ENCODE measurements around the gene SLC24A3. TPM values are rescaled to one million over a fixed set of nuclear protein-coding genes. Genes with fewer than 3 reads are reported as not detected.

The SLC24A3 gene
- total and polyA plus RNA-seq, 2 donors from 2014 or later, result 0.86 to 5.2 TPM

DNA sequence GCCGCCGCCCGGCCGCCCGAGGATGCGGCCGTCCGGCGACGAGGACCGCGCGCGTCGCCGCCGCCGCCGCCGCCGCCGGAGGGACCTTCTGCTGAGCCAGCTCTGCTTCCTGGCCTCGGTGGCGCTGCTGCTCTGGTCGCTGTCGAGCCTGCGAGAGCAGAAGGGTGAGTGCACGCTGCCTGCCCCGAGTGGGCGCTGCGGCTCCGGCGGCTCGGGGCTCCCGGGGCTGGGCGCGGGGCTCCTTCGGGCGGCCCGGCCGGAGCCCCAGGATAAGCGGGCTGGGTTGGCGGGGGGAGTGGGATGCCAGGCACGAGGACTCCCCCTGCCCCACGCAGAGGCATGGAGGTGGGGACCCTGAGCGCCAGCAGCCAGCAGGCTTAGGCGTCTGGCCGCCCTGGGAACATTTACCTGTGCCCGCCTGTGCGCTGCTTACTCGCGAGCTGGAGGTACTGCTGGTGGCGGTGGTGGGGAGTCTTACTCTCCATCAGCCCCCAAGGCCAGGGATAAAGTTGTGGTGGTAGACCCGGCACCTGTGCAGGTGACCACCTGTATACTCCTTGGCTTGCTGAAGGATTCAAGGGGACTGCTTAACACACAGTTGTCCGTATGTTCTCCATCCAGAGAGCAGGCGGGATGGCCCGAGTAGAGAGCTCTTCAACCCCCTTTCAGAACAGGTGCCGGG is 520 bp downstream of the SLC24A3 start:
- TF ChIP-seq, protein P1, sequence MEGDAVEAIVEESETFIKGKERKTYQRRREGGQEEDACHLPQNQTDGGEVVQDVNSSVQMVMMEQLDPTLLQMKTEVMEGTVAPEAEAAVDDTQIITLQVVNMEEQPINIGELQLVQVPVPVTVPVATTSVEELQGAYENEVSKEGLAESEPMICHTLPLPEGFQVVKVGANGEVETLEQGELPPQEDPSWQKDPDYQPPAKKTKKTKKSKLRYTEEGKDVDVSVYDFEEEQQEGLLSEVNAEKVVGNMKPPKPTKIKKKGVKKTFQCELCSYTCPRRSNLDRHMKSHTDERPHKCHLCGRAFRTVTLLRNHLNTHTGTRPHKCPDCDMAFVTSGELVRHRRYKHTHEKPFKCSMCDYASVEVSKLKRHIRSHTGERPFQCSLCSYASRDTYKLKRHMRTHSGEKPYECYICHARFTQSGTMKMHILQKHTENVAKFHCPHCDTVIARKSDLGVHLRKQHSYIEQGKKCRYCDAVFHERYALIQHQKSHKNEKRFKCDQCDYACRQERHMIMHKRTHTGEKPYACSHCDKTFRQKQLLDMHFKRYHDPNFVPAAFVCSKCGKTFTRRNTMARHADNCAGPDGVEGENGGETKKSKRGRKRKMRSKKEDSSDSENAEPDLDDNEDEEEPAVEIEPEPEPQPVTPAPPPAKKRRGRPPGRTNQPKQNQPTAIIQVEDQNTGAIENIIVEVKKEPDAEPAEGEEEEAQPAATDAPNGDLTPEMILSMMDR (IDR thresholded peaks at IDR 0.05; ENCODE audit: borderline replicate concordance, extremely low read depth, insufficient read depth), result peak; percentile 33
- Histone ChIP-seq H3K9me3 (ENCODE audit: control insufficient read depth in 2 of 3, insufficient read depth in 1 of 3, low read length in 3 of 3) (no peaks in the 10 kb centered on the region), H3K9ac (ENCODE audit: low read length in 3 of 3) (no peak overlapping the region), H3K27me3 (ENCODE audit: control insufficient read depth, insufficient read depth, low read length) (peaks cover 12% of the 10 kb centered on the region), H3K4me3 (ENCODE audit: low read length in 3 of 3) (peak overlapping the region; percentile 9 to 54 (median 52)), H3K27ac (ENCODE audit: low read depth in 2 of 2, low read length in 2 of 2) (no peak overlapping the region), H3K4me1 (ENCODE audit: control insufficient read depth in 2 of 3, insufficient read depth in 2 of 3, low read depth in 1 of 3, low read length in 3 of 3) (peaks cover 0 to 5% (median 0%) of the 10 kb centered on the region in 3 donors), H3K36me3 (ENCODE audit: control insufficient read depth in 2 of 3, insufficient read depth in 3 of 3, low read length in 3 of 3) (no peaks in the 10 kb centered on the region)
- FAIRE-seq (no peak), DNase-seq (peak; percentile 82 to 94 (median 86))
- intact Hi-C loops (cut with DNase I), result loop anchor here (10.0 kb wide), 1 partner anchor 372 kb away; no protein-coding TSS in a partner anchor

DNA sequence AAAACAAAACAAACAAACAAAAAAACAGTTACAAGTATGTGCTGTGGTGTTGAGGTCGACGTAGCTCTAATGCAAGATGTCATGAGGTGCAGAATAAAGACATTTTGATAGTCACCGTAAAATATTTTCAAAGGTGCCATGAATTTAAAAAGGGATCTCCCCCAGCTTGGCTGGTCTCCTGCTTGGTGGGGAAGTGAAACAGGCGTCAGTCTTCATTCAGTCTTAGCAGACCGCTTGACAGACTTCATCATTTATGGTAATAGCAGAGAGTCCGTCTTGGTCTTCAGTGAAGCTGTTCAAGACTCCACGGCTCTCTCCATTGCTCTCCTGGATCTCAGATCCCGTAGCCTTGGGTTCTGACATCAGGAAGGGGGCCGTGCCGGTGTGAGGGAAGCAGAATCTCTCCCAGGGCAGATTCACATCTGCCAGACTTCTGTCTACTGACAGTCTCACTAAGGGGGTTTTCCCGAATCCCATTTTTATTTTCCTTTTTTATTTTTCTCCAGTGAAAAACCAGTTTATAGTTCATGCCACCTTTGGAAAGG is 1.6 kb downstream of the SLC24A3 start:
- no peaks in the 10 kb centered on the region for H3K36me3 ChIP-seq (ENCODE audit: control insufficient read depth in 2 of 3, insufficient read depth in 3 of 3, low read length in 3 of 3)

GRCh38 chr20:19218411-19218810 is 6.0 kb downstream of the SLC24A3 start:
- TF ChIP-seq, protein P1 (IDR thresholded peaks at IDR 0.05; ENCODE audit: borderline replicate concordance, extremely low read depth, insufficient read depth), result no peak
- Histone ChIP-seq H3K27ac (ENCODE audit: low read depth in 2 of 2, low read length in 2 of 2) (no peak overlapping the region), H3K27me3 (ENCODE audit: control insufficient read depth, insufficient read depth, low read length) (peaks cover 10% of the 10 kb centered on the region), H3K9me3 (ENCODE audit: control insufficient read depth in 2 of 3, insufficient read depth in 1 of 3, low read length in 3 of 3) (no peaks in the 10 kb centered on the region), H3K36me3 (ENCODE audit: control insufficient read depth in 2 of 3, insufficient read depth in 3 of 3, low read length in 3 of 3) (no peaks in the 10 kb centered on the region), H3K9ac (ENCODE audit: low read length in 3 of 3) (no peak overlapping the region), H3K4me1 (ENCODE audit: control insufficient read depth in 2 of 3, insufficient read depth in 2 of 3, low read depth in 1 of 3, low read length in 3 of 3) (no peaks in the 10 kb centered on the region), H3K4me3 (ENCODE audit: low read length in 3 of 3) (no peak overlapping the region)
- FAIRE-seq, result no peak
- DNase-seq, result no peak
- intact Hi-C loops (cut with DNase I), result loop anchor here (10.0 kb wide), 1 partner anchor 366 kb away; no protein-coding TSS in a partner anchor

More for the DNA sequence above, 1.6 kb downstream of the SLC24A3 start:
- no peaks in the 10 kb centered on the region for H3K9me3 ChIP-seq (ENCODE audit: control insufficient read depth in 2 of 3, insufficient read depth in 1 of 3, low read length in 3 of 3)
- FAIRE-seq, result no peak
- H3K27me3 ChIP-seq (ENCODE audit: control insufficient read depth, insufficient read depth, low read length), result peaks cover 12% of the 10 kb centered on the region
- H3K4me3 ChIP-seq (ENCODE audit: low read length in 3 of 3), result peak overlapping the region in 1 of 3 donors; percentile 52
- TF ChIP-seq, protein P1 (IDR thresholded peaks at IDR 0.05; ENCODE audit: borderline replicate concordance, extremely low read depth, insufficient read depth), result no peak
- intact Hi-C loops (cut with DNase I), result loop anchor here (10.0 kb wide), 1 partner anchor 371 kb away; no protein-coding TSS in a partner anchor
- peak in 1 of 5 donors; percentile 8 for DNase-seq
- H3K9ac ChIP-seq (ENCODE audit: low read length in 3 of 3), result no peak overlapping the region
- peaks cover 0 to 5% (median 0%) of the 10 kb centered on the region in 3 donors for H3K4me1 ChIP-seq (ENCODE audit: control insufficient read depth in 2 of 3, insufficient read depth in 2 of 3, low read depth in 1 of 3, low read length in 3 of 3)
- no peak overlapping the region for H3K27ac ChIP-seq (ENCODE audit: low read depth in 2 of 2, low read length in 2 of 2)

Measured in kidney (tissue), 14 donors.